ENCODE results near the gene POLR1A. TPM values are rescaled to one million over a fixed set of nuclear protein-coding genes. Genes with fewer than 3 reads are reported as not detected.
A peak's percentile ranks its signal among the peaks of the same experiment; 100 is the strongest.

The POLR1A gene
- total RNA-seq, 1 experiment from 2014 or later = 19.4 TPM

DNA sequence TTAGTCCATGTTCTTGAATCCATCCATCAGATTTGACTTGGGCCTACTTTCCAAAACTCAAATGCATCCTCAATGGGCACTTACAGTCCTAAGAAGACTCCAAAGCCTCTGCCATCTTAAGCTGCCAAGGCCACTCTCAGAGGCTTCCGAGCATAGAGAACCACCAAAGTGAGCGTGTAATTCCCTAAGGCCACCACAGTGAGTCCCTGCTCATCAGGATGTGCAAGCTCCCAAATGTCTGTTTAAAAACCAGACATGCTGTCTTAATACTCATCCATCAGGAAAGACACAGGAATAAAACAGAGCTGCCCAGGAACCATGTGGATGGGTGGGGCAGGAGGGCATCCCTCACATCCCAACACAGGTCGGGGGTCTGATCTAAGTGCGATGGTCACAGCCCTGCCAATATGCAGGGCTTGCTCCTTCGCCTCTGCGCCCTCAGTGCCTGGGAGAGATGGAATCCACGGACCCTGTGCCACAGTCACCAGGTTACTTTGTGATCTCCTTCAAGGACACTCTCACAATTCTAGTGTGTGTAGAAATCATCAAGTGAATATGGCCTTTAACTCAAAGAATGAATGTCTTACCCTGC is 80.4 kb downstream of the POLR1A start:
- no peak overlapping the region for H2AFZ ChIP-seq (ENCODE audit: low read length)
- peaks cover 39% of the 10 kb centered on the region; the same call in 1 of the 2 replicates for H3K36me3 ChIP-seq (ENCODE audit: insufficient read depth, low read length)
- no peaks in the 10 kb centered on the region for H3K9me3 ChIP-seq (ENCODE audit: low read length)
- peaks cover 9% of the 10 kb centered on the region; the same call in 1 of the 2 replicates for H4K20me1 ChIP-seq (ENCODE audit: insufficient read depth, low read depth, low read length)
- H3K4me1 ChIP-seq (ENCODE audit: low read length) = no peaks in the 10 kb centered on the region
- H3K9ac ChIP-seq (ENCODE audit: low read length) = no peak overlapping the region
- no peak for DNase-seq
- H3K4me3 ChIP-seq (ENCODE audit: low read length) = no peak overlapping the region
- H3K27me3 ChIP-seq (ENCODE audit: low read length) = no peaks in the 10 kb centered on the region
- no peaks in the 10 kb centered on the region for H3K79me2 ChIP-seq (ENCODE audit: low read length)
- H3K27ac ChIP-seq (ENCODE audit: low read length) = no peak overlapping the region
- no peak overlapping the region for H3K4me2 ChIP-seq (ENCODE audit: low read depth, low read length, poor library complexity, severe bottlenecking)
- no peaks in the 10 kb centered on the region for H3K9me2 ChIP-seq (replicated peaks; ENCODE audit: insufficient read depth, low read length)

DNA sequence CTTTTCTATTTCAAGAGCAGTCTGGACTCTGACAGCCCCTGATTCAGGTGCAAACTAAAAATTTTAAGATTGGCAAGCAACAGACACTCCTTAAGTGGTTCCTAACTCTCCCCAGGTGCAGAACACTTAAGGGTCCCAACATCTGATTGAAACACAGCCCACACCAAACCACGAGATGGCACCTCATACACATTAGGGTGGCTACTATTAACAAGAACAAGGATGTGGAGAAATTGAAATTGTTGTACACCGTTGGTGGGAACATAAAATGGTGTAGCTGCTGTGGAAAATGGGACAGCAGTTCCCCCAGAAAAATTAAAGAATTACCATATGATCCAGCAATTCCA is 82.3 kb downstream of the POLR1A start:
- H3K79me2 ChIP-seq (ENCODE audit: low read length) = no peaks in the 10 kb centered on the region

DNA sequence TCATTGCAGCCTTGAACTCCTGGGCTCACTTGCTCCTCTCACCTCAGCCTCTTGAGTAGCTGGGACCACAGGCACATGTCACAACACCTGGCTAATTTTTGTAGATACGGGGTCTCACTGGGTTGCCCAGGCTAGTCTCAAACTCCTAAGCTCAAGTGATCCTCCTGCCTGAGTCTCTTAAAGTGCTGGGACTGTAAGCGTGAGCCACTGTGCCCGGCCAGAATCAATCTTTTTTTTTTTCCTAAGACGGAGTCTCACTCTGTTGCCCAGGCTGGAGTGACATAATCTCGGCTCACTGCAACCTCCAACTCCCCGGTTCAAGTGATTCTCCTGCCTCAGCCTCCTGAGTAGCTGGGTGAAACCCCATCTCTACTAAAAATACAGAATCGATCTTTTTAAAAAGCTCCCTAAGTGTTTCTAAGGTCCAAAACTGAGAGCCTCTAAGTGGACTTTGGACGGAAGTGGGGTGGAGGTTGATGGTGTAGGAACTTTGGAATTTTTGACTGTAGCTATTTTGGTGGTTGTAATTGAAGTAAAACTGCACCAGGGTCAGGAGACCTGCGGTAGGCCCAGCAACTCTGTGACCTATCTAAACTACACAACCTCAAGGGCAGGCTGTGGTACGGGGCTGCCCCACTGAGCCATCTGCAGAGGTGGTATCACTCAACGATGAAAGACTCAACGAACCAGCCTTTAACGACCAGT is 82.9 kb downstream of the POLR1A start:
- H3K36me3 ChIP-seq (ENCODE audit: insufficient read depth, low read length) = peaks cover 29% of the 10 kb centered on the region; the same call in 1 of the 2 replicates
- H3K4me2 ChIP-seq (ENCODE audit: low read depth, low read length, poor library complexity, severe bottlenecking) = no peak overlapping the region

More for the DNA sequence above, 82.3 kb downstream of the POLR1A start:
- no peak overlapping the region for H3K27ac ChIP-seq (ENCODE audit: low read length)
- H3K4me2 ChIP-seq (ENCODE audit: low read depth, low read length, poor library complexity, severe bottlenecking) = no peak overlapping the region
- no peak overlapping the region for H3K4me3 ChIP-seq (ENCODE audit: low read length)
- DNase-seq = no peak
- no peak overlapping the region for H3K9ac ChIP-seq (ENCODE audit: low read length)
- no peaks in the 10 kb centered on the region for H3K27me3 ChIP-seq (ENCODE audit: low read length)
- H2AFZ ChIP-seq (ENCODE audit: low read length) = no peak overlapping the region
- H3K9me2 ChIP-seq (replicated peaks; ENCODE audit: insufficient read depth, low read length) = no peaks in the 10 kb centered on the region
- no peaks in the 10 kb centered on the region for H3K4me1 ChIP-seq (ENCODE audit: low read length)
- H3K36me3 ChIP-seq (ENCODE audit: insufficient read depth, low read length) = peaks cover 29% of the 10 kb centered on the region; the same call in 1 of the 2 replicates
- H3K9me3 ChIP-seq (ENCODE audit: low read length) = no peaks in the 10 kb centered on the region
- peaks cover 9% of the 10 kb centered on the region; the same call in 1 of the 2 replicates for H4K20me1 ChIP-seq (ENCODE audit: insufficient read depth, low read depth, low read length)

DNA sequence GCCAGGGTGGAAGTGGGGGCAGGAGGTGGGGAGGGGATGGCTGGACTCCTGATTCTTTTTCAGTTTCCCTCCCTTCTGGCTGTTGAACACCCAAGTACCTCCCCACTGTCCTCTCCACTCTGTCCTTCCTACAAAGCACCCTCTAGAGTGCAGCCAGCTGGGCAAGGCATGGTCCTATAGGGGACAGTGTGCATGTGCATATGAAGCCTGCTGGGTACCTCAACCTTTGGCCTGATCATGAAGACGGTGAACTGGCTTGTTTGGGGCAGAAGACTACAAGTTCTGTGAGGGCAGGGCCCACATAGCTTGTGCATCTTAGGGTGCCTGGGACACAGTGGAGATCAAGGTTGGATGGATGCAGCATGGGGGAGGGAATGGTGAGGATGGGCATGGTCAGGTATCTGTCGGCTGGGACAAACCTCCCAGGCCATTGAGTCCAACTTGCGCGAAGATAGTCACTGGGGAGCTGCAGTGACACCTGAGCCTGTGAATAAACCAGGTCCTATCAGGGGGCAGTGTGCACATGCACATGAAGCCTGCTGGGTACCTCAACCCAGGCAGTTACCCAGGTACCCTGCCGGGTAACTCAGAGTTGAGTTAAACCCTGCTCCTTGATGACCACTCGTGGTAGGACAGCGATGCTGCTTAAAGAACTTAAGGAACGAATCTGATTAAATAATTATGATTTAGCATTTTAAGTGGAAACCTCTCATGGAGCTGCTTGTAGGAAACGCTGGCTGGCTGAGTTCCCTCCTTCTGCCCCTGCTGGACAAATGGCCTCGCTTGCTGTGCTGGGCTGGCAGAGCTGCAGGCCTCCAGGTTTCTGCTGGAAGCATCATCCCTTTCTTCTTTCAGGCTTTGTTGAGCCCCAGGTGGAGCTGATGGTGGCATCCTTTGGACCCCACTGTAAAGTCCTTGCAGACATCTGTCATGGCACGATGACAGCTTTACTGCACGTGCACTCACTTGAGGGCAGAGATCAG is 84.0 kb downstream of the POLR1A start:
- H3K27me3 ChIP-seq (ENCODE audit: low read length) = no peaks in the 10 kb centered on the region
- H3K9me3 ChIP-seq (ENCODE audit: low read length) = no peaks in the 10 kb centered on the region
- H3K36me3 ChIP-seq (ENCODE audit: insufficient read depth, low read length) = peaks cover 23% of the 10 kb centered on the region; the same call in 1 of the 2 replicates
- H3K79me2 ChIP-seq (ENCODE audit: low read length) = no peaks in the 10 kb centered on the region
- H3K9ac ChIP-seq (ENCODE audit: low read length) = no peak overlapping the region
- H3K9me2 ChIP-seq (replicated peaks; ENCODE audit: insufficient read depth, low read length) = no peaks in the 10 kb centered on the region
- no peak overlapping the region for H3K4me3 ChIP-seq (ENCODE audit: low read length)
- no peak overlapping the region for H2AFZ ChIP-seq (ENCODE audit: low read length)
- H4K20me1 ChIP-seq (ENCODE audit: insufficient read depth, low read depth, low read length) = peaks cover 9% of the 10 kb centered on the region; the same call in 1 of the 2 replicates
- H3K4me1 ChIP-seq (ENCODE audit: low read length) = peaks cover 8% of the 10 kb centered on the region
- DNase-seq = no peak
- no peak overlapping the region for H3K4me2 ChIP-seq (ENCODE audit: low read depth, low read length, poor library complexity, severe bottlenecking)
- H3K27ac ChIP-seq (ENCODE audit: low read length) = no peak overlapping the region

More for the DNA sequence above, 82.9 kb downstream of the POLR1A start:
- H3K4me3 ChIP-seq (ENCODE audit: low read length) = no peak overlapping the region
- H3K9me3 ChIP-seq (ENCODE audit: low read length) = no peaks in the 10 kb centered on the region
- peaks cover 9% of the 10 kb centered on the region; the same call in 1 of the 2 replicates for H4K20me1 ChIP-seq (ENCODE audit: insufficient read depth, low read depth, low read length)
- H3K27me3 ChIP-seq (ENCODE audit: low read length) = no peaks in the 10 kb centered on the region
- no peak overlapping the region for H2AFZ ChIP-seq (ENCODE audit: low read length)
- H3K9ac ChIP-seq (ENCODE audit: low read length) = no peak overlapping the region
- DNase-seq = no peak
- no peaks in the 10 kb centered on the region for H3K9me2 ChIP-seq (replicated peaks; ENCODE audit: insufficient read depth, low read length)
- no peaks in the 10 kb centered on the region for H3K79me2 ChIP-seq (ENCODE audit: low read length)
- no peaks in the 10 kb centered on the region for H3K4me1 ChIP-seq (ENCODE audit: low read length)
- no peak overlapping the region for H3K27ac ChIP-seq (ENCODE audit: low read length)

DNA sequence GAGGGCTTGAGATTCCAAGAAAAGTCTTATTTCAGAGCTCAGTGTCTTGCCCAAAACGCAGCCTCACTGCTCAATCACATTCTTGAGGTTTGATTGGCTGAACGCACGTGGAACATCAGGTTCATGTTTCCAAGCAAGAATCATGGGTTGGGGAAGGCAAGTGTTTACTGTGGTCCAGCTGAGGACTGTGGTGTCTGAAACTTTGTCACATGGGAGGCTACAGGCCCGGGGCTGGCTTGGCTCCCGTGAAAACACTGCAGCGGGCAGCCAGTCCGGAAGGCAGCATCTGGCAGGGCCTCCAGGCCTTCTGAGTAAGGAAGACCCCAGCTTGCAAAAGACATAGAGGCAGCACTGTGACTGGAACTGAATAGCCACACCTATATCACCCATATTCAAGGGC is 84.7 kb downstream of the POLR1A start:
- Histone ChIP-seq H2AFZ (ENCODE audit: low read length) (no peak overlapping the region), H3K4me1 (ENCODE audit: low read length) (peaks cover 8% of the 10 kb centered on the region), H3K4me2 (ENCODE audit: low read depth, low read length, poor library complexity, severe bottlenecking) (no peak overlapping the region), H3K9me2 (replicated peaks; ENCODE audit: insufficient read depth, low read length) (no peaks in the 10 kb centered on the region), H3K27ac (ENCODE audit: low read length) (no peak overlapping the region), H3K4me3 (ENCODE audit: low read length) (no peak overlapping the region), H3K79me2 (ENCODE audit: low read length) (no peaks in the 10 kb centered on the region), H3K9ac (ENCODE audit: low read length) (no peak overlapping the region), H4K20me1 (ENCODE audit: insufficient read depth, low read depth, low read length) (peaks cover 9% of the 10 kb centered on the region; the same call in 1 of the 2 replicates), H3K36me3 (ENCODE audit: insufficient read depth, low read length) (peaks cover 19% of the 10 kb centered on the region; the same call in 1 of the 2 replicates), H3K27me3 (ENCODE audit: low read length) (no peaks in the 10 kb centered on the region), H3K9me3 (ENCODE audit: low read length) (no peaks in the 10 kb centered on the region)
- peak; percentile 47 for DNase-seq

DNA sequence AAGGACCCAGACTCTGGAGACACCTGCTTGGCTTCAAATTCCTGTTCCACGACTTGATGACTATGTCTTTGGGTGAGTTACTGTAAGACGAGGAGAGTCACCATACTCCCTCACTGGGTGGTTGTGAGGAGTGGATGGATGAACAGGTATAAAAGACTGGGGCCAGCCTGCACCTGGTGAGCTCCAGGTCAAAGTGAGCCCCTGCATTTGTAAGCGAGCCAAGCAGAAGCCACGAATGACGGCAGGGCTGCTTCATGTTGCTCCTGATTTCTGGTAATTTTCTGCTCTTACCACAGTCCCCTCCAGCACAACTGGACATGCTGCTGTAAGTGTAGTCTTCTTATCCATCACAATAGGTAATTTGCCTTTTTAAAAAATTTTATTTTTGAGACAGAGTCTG is 86.6 kb downstream of the POLR1A start:
- 0 out of 2 replicates have a peak, but pooled peaks cover 3% of the 10 kb centered on the region for H3K36me3 ChIP-seq (ENCODE audit: insufficient read depth, low read length)
- no peak overlapping the region for H3K4me2 ChIP-seq (ENCODE audit: low read depth, low read length, poor library complexity, severe bottlenecking)
- peaks cover 8% of the 10 kb centered on the region for H3K4me1 ChIP-seq (ENCODE audit: low read length)
- no peaks in the 10 kb centered on the region for H3K27me3 ChIP-seq (ENCODE audit: low read length)
- peaks cover 8% of the 10 kb centered on the region; the same call in 1 of the 2 replicates for H3K9me3 ChIP-seq (ENCODE audit: low read length)
- H3K27ac ChIP-seq (ENCODE audit: low read length) = no peak overlapping the region
- H3K9ac ChIP-seq (ENCODE audit: low read length) = no peak overlapping the region
- no peaks in the 10 kb centered on the region for H3K79me2 ChIP-seq (ENCODE audit: low read length)
- H3K9me2 ChIP-seq (replicated peaks; ENCODE audit: insufficient read depth, low read length) = no peaks in the 10 kb centered on the region
- no peak for DNase-seq
- H4K20me1 ChIP-seq (ENCODE audit: insufficient read depth, low read depth, low read length) = peaks cover 9% of the 10 kb centered on the region; the same call in 1 of the 2 replicates
- no peak overlapping the region for H2AFZ ChIP-seq (ENCODE audit: low read length)
- no peak overlapping the region for H3K4me3 ChIP-seq (ENCODE audit: low read length)

DNA sequence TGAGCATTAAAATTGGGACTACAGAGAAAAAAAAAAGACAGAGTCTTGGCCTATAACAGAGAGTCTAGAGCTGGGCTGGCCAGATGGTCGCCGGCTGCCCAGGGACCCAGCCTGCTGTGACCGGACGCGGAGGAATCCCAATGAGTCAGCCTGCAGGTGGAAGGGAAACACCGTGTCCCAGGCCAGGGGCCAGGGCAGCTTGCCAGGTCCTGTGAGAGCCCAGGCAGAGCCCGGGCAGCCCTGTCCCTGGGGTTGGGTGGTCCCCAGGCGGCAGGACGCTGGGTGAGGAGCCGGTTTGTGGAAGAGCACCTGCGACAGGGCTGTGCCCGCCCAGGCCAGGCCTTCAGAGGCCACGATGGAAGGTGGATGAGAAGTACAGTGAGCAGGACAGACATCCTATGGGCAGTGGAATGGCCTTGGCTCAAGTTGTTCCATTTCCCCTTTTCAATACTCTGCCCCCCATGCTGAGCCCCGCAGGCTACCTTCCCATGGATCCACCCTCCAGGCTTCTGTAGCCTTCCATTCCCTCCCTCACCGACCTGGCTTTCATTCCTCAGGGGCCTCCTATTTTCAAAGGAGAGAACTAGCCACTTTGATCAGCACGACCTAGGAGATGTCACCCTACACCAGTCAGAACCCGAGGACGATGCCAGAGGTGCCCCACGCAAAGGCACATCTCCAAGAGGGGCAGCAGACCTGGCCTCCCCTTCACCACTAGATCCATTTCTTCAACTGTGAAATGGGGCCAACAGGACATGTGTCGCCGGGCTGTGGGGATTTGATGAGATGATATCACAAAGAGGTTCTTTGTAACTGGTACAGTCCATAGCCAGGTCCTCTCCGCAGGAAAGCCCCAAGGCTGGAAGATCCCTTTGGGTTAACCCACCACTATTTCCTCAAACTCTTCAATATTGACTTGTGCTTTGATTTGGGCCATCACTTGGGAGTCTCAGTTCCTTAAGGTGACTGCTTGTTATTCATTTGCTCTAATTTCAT is 87.5 kb downstream of the POLR1A start:
- Histone ChIP-seq H3K4me2 (ENCODE audit: low read depth, low read length, poor library complexity, severe bottlenecking) (no peak overlapping the region), H3K27me3 (ENCODE audit: low read length) (no peaks in the 10 kb centered on the region), H3K9me3 (ENCODE audit: low read length) (peaks cover 9% of the 10 kb centered on the region; the same call in 1 of the 2 replicates), H3K36me3 (ENCODE audit: insufficient read depth, low read length) (no peaks in the 10 kb centered on the region), H3K79me2 (ENCODE audit: low read length) (no peaks in the 10 kb centered on the region), H3K9me2 (replicated peaks; ENCODE audit: insufficient read depth, low read length) (no peaks in the 10 kb centered on the region), H4K20me1 (ENCODE audit: insufficient read depth, low read depth, low read length) (peaks cover 9% of the 10 kb centered on the region; the same call in 1 of the 2 replicates), H3K27ac (ENCODE audit: low read length) (no peak overlapping the region), H3K4me3 (ENCODE audit: low read length) (no peak overlapping the region), H3K9ac (ENCODE audit: low read length) (no peak overlapping the region), H2AFZ (ENCODE audit: low read length) (no peak overlapping the region), H3K4me1 (ENCODE audit: low read length) (peaks cover 8% of the 10 kb centered on the region)
- DNase-seq = no peak
